SIG-M5 treated with dmso at 0.1 percent for 504 hours (cell line): ENCODE results near the gene SH3PXD2A.

Source experiments
- DNase-seq: peaks from one replicate; lab custom pipeline; 2025; ENCODE audit not compliant: unreplicated experiment; lab: John Stamatoyannopoulos, UW

Gene SH3PXD2A

DNA sequence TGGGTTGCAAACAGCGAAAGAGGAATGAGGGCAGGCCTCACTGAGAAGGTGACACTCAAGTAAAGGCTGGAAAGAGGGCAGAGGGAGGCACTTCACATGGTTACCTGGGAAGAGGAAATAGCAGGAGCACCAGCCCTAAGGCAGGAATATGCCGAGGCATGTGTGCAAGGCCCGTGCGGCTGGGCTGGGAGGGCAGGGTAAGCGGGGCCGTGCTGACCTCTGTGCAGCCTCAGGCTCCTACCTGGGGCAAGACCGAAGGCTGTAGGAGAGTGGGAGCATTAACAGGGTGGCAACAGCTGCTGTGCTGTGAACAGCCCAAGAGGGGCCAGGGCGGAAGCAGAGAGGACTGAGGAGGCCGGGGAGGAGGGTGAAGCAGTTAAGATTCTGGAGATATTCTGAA, 24.0 kb upstream of the SH3PXD2A start:
- no peak for DNase-seq

DNA sequence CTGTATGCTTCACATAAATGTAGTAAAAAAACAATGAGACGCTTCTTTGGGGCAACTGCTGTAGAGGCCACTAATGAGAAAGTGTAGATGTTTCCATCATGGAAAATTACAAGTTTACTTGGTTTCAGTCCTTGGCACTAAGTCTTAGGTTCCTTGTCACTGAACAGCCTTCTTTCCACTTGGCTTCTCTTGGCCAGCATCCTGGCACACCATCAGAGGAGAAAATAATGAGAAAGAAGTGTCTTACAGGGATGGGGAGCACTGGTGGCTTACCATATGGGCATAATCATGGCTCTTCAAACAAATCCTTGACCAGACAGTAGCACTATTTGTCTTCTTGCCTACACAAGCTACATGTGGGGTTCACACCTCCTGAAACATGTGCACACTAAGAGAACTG, 22.5 kb upstream of the SH3PXD2A start:
- DNase-seq = no peak

DNA sequence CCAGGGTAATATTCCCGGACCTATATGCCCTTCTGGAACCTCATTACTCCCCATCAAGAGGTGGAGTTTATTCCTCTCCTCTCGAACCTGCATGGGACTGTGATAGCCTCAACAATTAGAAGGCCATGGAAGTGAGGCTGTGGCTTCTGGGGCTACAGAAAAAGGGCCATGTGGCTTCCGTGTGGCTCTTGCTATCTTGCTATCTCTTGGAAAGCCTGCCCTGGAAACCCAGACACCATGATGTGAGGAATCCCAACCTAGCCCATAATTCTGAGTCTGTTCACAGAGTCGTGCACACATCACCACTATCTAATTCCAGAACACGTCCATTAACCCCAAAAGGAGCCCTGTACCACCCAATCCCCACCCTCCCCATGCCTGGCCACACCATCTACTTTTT, 20.8 kb upstream of the SH3PXD2A start:
- no peak for DNase-seq

DNA sequence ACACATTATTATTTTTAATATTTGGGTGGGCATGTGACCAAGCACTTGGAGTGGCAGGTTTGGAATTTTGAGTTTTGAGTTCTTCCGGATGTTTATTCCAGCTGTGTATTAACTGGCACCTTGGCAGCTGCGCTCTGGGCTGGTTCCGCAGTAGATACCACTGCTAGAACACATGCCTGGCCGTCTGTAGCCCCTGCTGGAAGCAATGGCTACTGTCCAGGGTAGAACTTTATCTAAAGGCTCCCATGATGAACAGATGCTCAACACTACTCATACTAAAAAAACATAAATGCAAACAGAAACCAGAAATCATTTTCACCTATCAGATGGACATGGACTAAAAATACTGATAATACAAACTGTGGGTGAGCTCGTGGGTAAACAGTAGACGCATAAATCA, 19.4 kb upstream of the SH3PXD2A start:
- DNase-seq = no peak

- DNase-seq = no peak
Measured at GRCh38 chr10:103872137-103872931, 17.0 kb upstream of the SH3PXD2A start.

GRCh38 chr10:103871006-103871405, 15.6 kb upstream of the SH3PXD2A start:
- no peak for DNase-seq

DNA sequence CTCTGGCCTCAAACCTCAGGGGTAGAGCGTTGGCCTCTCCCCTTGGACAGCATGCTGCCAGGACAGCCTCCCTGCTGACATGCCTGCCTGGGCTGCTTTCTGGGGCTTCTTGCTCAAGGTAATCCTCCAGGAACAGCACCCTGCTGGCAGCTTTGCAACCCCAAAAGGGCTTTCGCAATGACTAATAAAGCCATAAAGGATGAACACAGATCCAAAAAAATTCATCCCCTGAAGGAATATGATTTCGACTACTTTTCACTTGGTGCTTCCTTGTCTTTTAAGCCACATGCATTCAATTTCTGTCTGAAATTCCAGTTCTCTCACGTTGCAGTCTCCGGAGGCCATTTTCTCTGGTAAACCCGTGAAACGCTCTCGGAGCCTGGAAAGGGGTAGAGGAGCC, 15.1 kb upstream of the SH3PXD2A start:
- no peak for DNase-seq

DNA sequence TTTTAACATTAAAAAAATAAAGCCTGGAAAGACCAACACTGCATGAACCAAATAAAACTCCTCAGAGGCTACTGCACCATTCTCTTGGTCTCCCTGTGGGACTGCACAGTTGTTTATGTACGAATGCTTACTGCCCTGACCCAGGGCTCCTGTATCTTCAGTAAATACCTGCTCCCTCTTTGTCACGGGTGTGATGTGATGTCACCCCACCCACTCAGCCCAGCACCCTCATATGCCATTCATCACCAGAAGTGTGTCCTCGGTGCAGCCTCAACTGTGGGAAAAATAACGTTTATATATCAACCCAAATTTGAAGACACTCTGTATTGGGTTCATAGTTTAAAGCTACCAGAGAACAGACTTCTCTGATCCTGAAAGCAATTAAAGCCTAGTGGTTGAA, 14.0 kb upstream of the SH3PXD2A start:
- DNase-seq = no peak

GRCh38 chr10:103868200-103868599, 12.8 kb upstream of the SH3PXD2A start:
- DNase-seq = no peak

DNA sequence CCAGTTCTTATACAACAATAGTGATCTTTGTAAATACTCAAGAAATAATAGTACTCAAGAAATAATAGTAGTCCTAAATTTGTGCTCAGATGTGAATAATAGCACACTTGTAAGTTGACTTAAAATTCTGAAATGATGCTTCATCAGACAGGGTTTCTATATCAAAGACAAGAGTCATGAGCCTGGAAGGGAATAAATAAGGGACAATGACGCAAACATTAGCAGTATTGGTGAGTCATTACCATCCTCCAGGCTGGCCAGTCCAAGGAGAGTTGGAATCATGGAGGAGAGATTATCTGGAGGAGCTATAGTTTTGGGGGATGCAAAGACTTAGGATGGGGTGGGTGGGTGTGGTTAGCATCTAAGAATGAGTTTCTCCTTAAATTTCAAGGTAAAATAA, 6.1 kb upstream of the SH3PXD2A start:
- DNase-seq = no peak

- DNase-seq = peak; percentile 34
Measured at GRCh38 chr10:103859161-103860086, 4.0 kb upstream of the SH3PXD2A start.

DNA sequence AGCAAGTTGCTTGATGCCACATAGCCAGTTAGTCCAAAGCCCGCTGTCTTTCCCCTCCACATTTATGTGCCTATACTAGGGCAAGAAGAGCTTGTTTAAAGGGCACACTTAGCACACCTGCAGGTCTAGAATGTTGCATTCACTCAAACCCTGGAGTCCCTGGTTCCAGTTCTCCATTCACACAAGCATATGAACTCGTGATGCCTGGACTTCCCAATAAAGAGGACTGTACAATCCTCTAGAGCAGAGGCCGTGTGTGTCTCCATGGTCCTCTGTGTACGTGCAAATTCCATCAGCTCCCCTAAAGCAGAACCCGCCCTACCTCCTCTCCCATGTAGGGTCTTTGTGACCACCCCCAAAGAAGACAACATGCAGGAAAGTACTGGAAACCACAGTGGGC, 3.0 kb upstream of the SH3PXD2A start:
- no peak for DNase-seq

- DNase-seq = no peak
Measured at GRCh38 chr10:103856797-103857170, 1.4 kb upstream of the SH3PXD2A start.

GRCh38 chr10:103855852-103856796, 748 bp upstream of the SH3PXD2A start:
- peak; percentile 11 for DNase-seq

- DNase-seq = no peak
Measured at GRCh38 chr10:103854686-103855391, 537 bp downstream of the SH3PXD2A start.

DNA sequence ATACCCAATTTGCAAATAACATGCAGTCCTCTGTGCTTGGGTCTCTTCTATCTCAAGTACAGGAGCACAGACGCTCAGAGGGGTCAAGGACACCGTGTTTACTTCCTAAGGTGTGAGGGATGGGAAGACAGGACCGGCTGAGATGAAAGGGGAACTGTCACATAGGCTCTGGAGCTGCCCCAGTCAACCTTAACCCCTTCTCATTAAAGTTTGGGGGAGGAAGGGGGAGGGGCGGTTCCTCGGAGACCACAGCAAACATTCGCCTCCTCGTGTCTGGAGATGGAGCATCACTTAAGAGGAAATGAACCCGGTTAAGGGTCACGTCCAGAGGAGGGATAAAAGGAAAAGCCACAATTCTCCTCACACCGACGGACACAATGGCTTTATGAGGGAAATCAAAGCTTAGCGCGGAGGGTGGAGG, 1.1 kb downstream of the SH3PXD2A start:
- DNase-seq = no peak

- DNase-seq = no peak
Measured at GRCh38 chr10:103853428-103854264, 1.7 kb downstream of the SH3PXD2A start.

- DNase-seq = peak; percentile 3
Measured at GRCh38 chr10:103852856-103853255, 2.5 kb downstream of the SH3PXD2A start.

- DNase-seq = no peak
Measured at GRCh38 chr10:103852189-103852711, 3.1 kb downstream of the SH3PXD2A start.
